Raji (cell line): Measurements from ENCODE around the gene TMEM229B.

Source experiments
- POLR2A ChIP-seq: IDR thresholded peaks from 2 replicates; pipeline ENCODE4 v1.6.1; 2011; ENCODE audit warnings: low read depth, low read length, control low read depth; ENCODE audit not compliant: insufficient read depth

The TMEM229B gene

GRCh38 chr14:67487937-67488893 lies at the start of gene TMEM229B:
TSS of gene TMEM229B (minus strand) at chr14:67488721. CDS start at chr14:67473923, 14,798 bp downstream.
- TF ChIP-seq POLR2A, result 0 out of 2 replicates have a peak, but pooled peaks have one; percentile 12

- TF ChIP-seq POLR2A, result no peak
These were observed 49.2 kb upstream of the TMEM229B start for GRCh38 chr14:67537736-67538135.

GRCh38 chr14:67536087-67536486 lies 47.6 kb upstream of the TMEM229B start:
- no peak for TF ChIP-seq POLR2A

GRCh38 chr14:67533754-67534085 lies 45.2 kb upstream of the TMEM229B start:
- no peak for TF ChIP-seq POLR2A

- TF ChIP-seq POLR2A, result no peak
These were observed 44.7 kb upstream of the TMEM229B start, which contains the start of gene PLEKHH1 for GRCh38 chr14:67532998-67533753. TSS of gene PLEKHH1 (plus strand) at chr14:67533290. CDS start at chr14:67541868, 8,578 bp downstream.

GRCh38 chr14:67532606-67532997 lies 44.1 kb upstream of the TMEM229B start:
- no peak for TF ChIP-seq POLR2A

- TF ChIP-seq POLR2A, result no peak
These were observed 41.7 kb upstream of the TMEM229B start for GRCh38 chr14:67529947-67530935.

GRCh38 chr14:67528276-67528675 lies 39.8 kb upstream of the TMEM229B start:
- TF ChIP-seq POLR2A, result no peak

- TF ChIP-seq POLR2A, result no peak
These were observed 39.2 kb upstream of the TMEM229B start for GRCh38 chr14:67527756-67528155.

GRCh38 chr14:67526676-67527459 lies 38.3 kb upstream of the TMEM229B start:
- no peak for TF ChIP-seq POLR2A

- TF ChIP-seq POLR2A, result no peak
These were observed 37.7 kb upstream of the TMEM229B start for GRCh38 chr14:67526181-67526580.

- TF ChIP-seq POLR2A, result no peak
These were observed 36.9 kb upstream of the TMEM229B start for GRCh38 chr14:67525389-67525788.

GRCh38 chr14:67524634-67524963 lies 36.1 kb upstream of the TMEM229B start:
- TF ChIP-seq POLR2A, result no peak
